Measurements from ENCODE around the gene IPP. TPM values are rescaled to one million over a fixed set of nuclear protein-coding genes. Genes with fewer than 3 reads are reported as not detected.

IPP gene
- total RNA-seq, 1 experiment from 2014 or later = 2.9 TPM

Other genes starting within 250 kb of the IPP start
- 630 and 644 TPM in 2 replicates for gene PRDX1, start 228.8 kb downstream of the IPP start, total RNA-seq (2014; rRNA removed; shearing (Covaris generic))
- gene AKR1A1, start 199.8 kb downstream of the IPP start, total RNA-seq (2014; rRNA removed; shearing (Covaris generic)) = 145 and 161 TPM in 2 replicates
- gene NASP, start 166.6 kb downstream of the IPP start, total RNA-seq (2014; rRNA removed; shearing (Covaris generic)) = 100 and 105 TPM in 2 replicates
- 0.86 and 1.3 TPM in 2 replicates for gene CCDC17, start 126.6 kb downstream of the IPP start, total RNA-seq (2014; rRNA removed; shearing (Covaris generic))
- gene GPBP1L1, start 64.1 kb downstream of the IPP start, total RNA-seq (2014; rRNA removed; shearing (Covaris generic)) = 49.3 and 51.1 TPM in 2 replicates
- gene TMEM69, start 62.5 kb downstream of the IPP start, total RNA-seq (2014; rRNA removed; shearing (Covaris generic)) = 16.5 and 18.3 TPM in 2 replicates
- gene MAST2, start 53.0 kb upstream of the IPP start, total RNA-seq (2014; rRNA removed; shearing (Covaris generic)) = 25.4 and 27.0 TPM in 2 replicates

Measured in HT-29 (cell line).